Suprapubic skin (tissue), 4 donors: Measurements from ENCODE around the gene LDLRAD4. TPM values are rescaled to one million over a fixed set of nuclear protein-coding genes. Genes with fewer than 3 reads are reported as not detected.

Experiments used
- DNase-seq, 2 donors: peaks; one replicate each; pipeline ENCODE4 v3.0.0-alpha.2; 2019; ENCODE audit warnings: low spot score in 2 of 2
- H3K27ac ChIP-seq: fragments of 200-600 bp; sonication (generic); one replicate; pipeline ENCODE4 v1.5.1; 2019
- H3K27me3 ChIP-seq: fragments of 200-600 bp; sonication (generic); one replicate; pipeline ENCODE4 v1.5.1; 2019
- H3K36me3 ChIP-seq: fragments of 200-600 bp; sonication (generic); one replicate; pipeline ENCODE4 v1.5.1; 2019
- H3K4me1 ChIP-seq: fragments of 200-600 bp; sonication (generic); one replicate; pipeline ENCODE4 v1.5.1; 2019
- H3K4me3 ChIP-seq: fragments of 200-600 bp; sonication (generic); one replicate; pipeline ENCODE4 v1.5.1; 2019; ENCODE audit warnings: mild to moderate bottlenecking
- H3K9me3 ChIP-seq: fragments of 200-600 bp; sonication (generic); one replicate; pipeline ENCODE4 v1.5.1; 2019
- EP300 ChIP-seq: sonication (generic); formaldehyde crosslinking; IDR thresholded peaks from one replicate; pipeline ENCODE4 v1.6.1; 2017; ENCODE audit warnings: antibody characterized with exemption
- POLR2A ChIP-seq, 2 donors: fragments of 450-650 bp; IDR thresholded peaks; one replicate each; pipeline ENCODE4 v1.6.1; 2017; ENCODE audit warnings: antibody characterized with exemption in 2 of 2, mild to moderate bottlenecking in 2 of 2, moderate library complexity in 2 of 2
- POLR2AphosphoS5 ChIP-seq, 3 donors: sonication (generic); formaldehyde crosslinking; IDR thresholded peaks; one replicate each; pipeline ENCODE4 v1.6.1; 2017; ENCODE audit warnings: antibody characterized with exemption in 3 of 3
- WGBS: methylation state at CpG from one replicate; pipeline ENCODE4 v1.1.5; 2018; 5-methylcytosine and 5-hydroxymethylcytosine counted together
- total RNA-seq, 4 donors: library from RNA; depleted of rRNA; stranded (reverse); fragments of >200 nt; gene quantifications; one replicate each; pipeline ENCODE4 v1.1.0, GENCODE V29; 2016
- TF ChIP-seq, protein P1 (sequence below), 2 donors: fragments of 200-600 bp in 1 of 2; fragments of 450-650 bp in 1 of 2; sonication (generic) in 1 of 2; IDR thresholded peaks; one replicate each; pipeline ENCODE4 v1.5.1; 2016 to 2019; ENCODE audit warnings: antibody characterized with exemption in 2 of 2, mild to moderate bottlenecking in 1 of 2, moderate library complexity in 1 of 2

Gene LDLRAD4
- total RNA-seq, 4 donors from 2014 or later: 10.1 to 31.6 (median 15.1) TPM

DNA sequence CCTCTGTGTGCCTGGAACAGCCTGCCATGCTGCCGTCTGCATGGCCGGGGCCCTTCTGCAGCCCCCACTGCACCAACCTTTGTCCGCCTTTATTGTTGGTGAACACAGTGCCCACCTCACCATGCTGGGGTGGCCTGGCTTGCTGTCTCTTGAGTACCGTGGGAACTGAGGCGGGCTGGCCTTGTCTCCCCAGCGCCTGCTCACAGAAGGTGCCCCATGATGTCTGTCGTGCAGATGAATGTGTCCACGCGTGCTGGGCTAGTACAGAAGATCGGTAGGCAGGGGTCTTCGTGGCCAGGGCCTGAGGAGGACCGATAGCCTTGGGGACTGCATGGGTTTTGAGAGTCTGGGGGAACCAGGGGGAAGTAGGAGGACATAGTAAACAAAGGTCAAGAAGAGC is 242.4 kb downstream of the LDLRAD4 start:
- no peak for TF ChIP-seq POLR2AphosphoS5 (IDR thresholded peaks at IDR 0.05)
- no peak for TF ChIP-seq EP300
- TF ChIP-seq, protein P1, sequence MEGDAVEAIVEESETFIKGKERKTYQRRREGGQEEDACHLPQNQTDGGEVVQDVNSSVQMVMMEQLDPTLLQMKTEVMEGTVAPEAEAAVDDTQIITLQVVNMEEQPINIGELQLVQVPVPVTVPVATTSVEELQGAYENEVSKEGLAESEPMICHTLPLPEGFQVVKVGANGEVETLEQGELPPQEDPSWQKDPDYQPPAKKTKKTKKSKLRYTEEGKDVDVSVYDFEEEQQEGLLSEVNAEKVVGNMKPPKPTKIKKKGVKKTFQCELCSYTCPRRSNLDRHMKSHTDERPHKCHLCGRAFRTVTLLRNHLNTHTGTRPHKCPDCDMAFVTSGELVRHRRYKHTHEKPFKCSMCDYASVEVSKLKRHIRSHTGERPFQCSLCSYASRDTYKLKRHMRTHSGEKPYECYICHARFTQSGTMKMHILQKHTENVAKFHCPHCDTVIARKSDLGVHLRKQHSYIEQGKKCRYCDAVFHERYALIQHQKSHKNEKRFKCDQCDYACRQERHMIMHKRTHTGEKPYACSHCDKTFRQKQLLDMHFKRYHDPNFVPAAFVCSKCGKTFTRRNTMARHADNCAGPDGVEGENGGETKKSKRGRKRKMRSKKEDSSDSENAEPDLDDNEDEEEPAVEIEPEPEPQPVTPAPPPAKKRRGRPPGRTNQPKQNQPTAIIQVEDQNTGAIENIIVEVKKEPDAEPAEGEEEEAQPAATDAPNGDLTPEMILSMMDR (IDR thresholded peaks at IDR 0.05): no peak
- TF ChIP-seq POLR2A (IDR thresholded peaks at IDR 0.05): no peak
- WGBS: 96% methylated on average over 12 of the region's 12 CpGs
- Histone ChIP-seq H3K27ac (no peak overlapping the region), H3K27me3 (no peaks in the 10 kb centered on the region), H3K36me3 (no peaks in the 10 kb centered on the region), H3K9me3 (no peaks in the 10 kb centered on the region), H3K4me3 (no peak overlapping the region), H3K4me1 (peaks cover 7% of the 10 kb centered on the region)
- DNase-seq: peak; percentile 35 to 69

- peak in 1 of 2 donors; percentile 8 for DNase-seq
- H3K27ac ChIP-seq: no peak overlapping the region
- WGBS: 88% methylated on average over 5 of the region's 5 CpGs
- no peaks in the 10 kb centered on the region for H3K36me3 ChIP-seq
- H3K4me3 ChIP-seq: no peak overlapping the region
- TF ChIP-seq, protein P1 (IDR thresholded peaks at IDR 0.05): no peak
- TF ChIP-seq EP300: no peak
- TF ChIP-seq POLR2AphosphoS5 (IDR thresholded peaks at IDR 0.05): no peak
- TF ChIP-seq POLR2A (IDR thresholded peaks at IDR 0.05): no peak
- H3K27me3 ChIP-seq: no peaks in the 10 kb centered on the region
- H3K9me3 ChIP-seq: no peaks in the 10 kb centered on the region
- peaks cover 7% of the 10 kb centered on the region for H3K4me1 ChIP-seq
These were observed 242.9 kb downstream of the LDLRAD4 start for GRCh38 chr18:13461469-13461868.

GRCh38 chr18:13461936-13462335 is 243.4 kb downstream of the LDLRAD4 start:
- no peaks in the 10 kb centered on the region for H3K36me3 ChIP-seq
- H3K9me3 ChIP-seq: no peaks in the 10 kb centered on the region
- H3K27ac ChIP-seq: no peak overlapping the region
- peak in 1 of 2 donors; percentile 33 for DNase-seq
- H3K27me3 ChIP-seq: no peaks in the 10 kb centered on the region
- WGBS: 94% methylated on average over 5 of the region's 5 CpGs
- TF ChIP-seq, protein P1 (IDR thresholded peaks at IDR 0.05): no peak
- TF ChIP-seq EP300: no peak
- peaks cover 7% of the 10 kb centered on the region for H3K4me1 ChIP-seq
- no peak overlapping the region for H3K4me3 ChIP-seq

GRCh38 chr18:13462686-13463085 is 244.1 kb downstream of the LDLRAD4 start:
- peak; percentile 40 to 58 for DNase-seq
- Histone ChIP-seq H3K36me3 (no peaks in the 10 kb centered on the region), H3K27ac (no peak overlapping the region), H3K4me1 (peaks cover 7% of the 10 kb centered on the region), H3K27me3 (no peaks in the 10 kb centered on the region), H3K4me3 (no peak overlapping the region), H3K9me3 (no peaks in the 10 kb centered on the region)
- TF ChIP-seq EP300 (no peak), POLR2A (IDR thresholded peaks at IDR 0.05) (no peak), POLR2AphosphoS5 (IDR thresholded peaks at IDR 0.05) (no peak)
- TF ChIP-seq, protein P1 (IDR thresholded peaks at IDR 0.05): no peak
- 85% methylated on average over 11 of the region's 11 CpGs for WGBS

GRCh38 chr18:13463526-13464210 is 245.1 kb downstream of the LDLRAD4 start:
- H3K27ac ChIP-seq: no peak overlapping the region
- no peaks in the 10 kb centered on the region for H3K36me3 ChIP-seq
- peaks cover 7% of the 10 kb centered on the region for H3K4me1 ChIP-seq
- H3K9me3 ChIP-seq: no peaks in the 10 kb centered on the region
- H3K4me3 ChIP-seq: no peak overlapping the region
- TF ChIP-seq POLR2AphosphoS5 (IDR thresholded peaks at IDR 0.05): no peak
- H3K27me3 ChIP-seq: no peaks in the 10 kb centered on the region
- DNase-seq: peak; percentile 6 to 19
- WGBS: 74% methylated on average over 6 of the region's 6 CpGs
